ENCODE results near the gene C1QL2. TPM values are rescaled to one million over a fixed set of nuclear protein-coding genes. Genes with fewer than 3 reads are reported as not detected.

Gene C1QL2
- total RNA-seq, 1 experiment from 2014 or later: 0.81 TPM

DNA sequence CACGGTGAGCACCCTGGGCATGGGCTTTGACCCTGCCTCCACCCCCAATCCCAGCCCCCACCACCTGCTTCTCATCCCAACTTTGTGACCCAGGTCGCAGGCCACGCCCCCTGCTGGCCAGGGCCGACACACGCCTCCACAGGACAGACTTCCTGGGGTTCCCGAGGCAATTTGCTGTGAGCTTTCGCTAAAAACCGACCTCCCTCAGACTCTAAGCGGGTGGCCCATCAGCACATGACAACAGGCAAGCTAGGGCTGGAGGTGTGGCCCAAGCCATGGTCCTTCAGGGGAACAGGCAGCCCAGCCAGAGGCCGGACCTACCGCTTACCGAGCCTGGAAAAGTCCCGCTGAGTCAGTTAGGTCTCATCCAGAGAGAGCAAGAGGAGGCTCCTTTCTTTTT lies 31.9 kb downstream of the C1QL2 start:
- no peak overlapping the region for H2AK5ac ChIP-seq (ENCODE audit: insufficient read length, low read length)
- no peak overlapping the region for H3K27ac ChIP-seq (ENCODE audit: insufficient read length, low read depth, low read length)
- H2AFZ ChIP-seq (ENCODE audit: low read length): no peak overlapping the region
- H4K20me1 ChIP-seq (ENCODE audit: control insufficient read depth, insufficient read depth, insufficient read length): no peaks in the 10 kb centered on the region
- DNase-seq: peak; percentile 95
- no peaks in the 10 kb centered on the region for H3K79me2 ChIP-seq (ENCODE audit: insufficient read depth, low read length)
- WGBS (ENCODE audit: extremely low coverage, insufficient read length, low lambda C conversion rate): no CpG with 5 or more reads among the region's 13 CpGs
- TF ChIP-seq, protein P1, sequence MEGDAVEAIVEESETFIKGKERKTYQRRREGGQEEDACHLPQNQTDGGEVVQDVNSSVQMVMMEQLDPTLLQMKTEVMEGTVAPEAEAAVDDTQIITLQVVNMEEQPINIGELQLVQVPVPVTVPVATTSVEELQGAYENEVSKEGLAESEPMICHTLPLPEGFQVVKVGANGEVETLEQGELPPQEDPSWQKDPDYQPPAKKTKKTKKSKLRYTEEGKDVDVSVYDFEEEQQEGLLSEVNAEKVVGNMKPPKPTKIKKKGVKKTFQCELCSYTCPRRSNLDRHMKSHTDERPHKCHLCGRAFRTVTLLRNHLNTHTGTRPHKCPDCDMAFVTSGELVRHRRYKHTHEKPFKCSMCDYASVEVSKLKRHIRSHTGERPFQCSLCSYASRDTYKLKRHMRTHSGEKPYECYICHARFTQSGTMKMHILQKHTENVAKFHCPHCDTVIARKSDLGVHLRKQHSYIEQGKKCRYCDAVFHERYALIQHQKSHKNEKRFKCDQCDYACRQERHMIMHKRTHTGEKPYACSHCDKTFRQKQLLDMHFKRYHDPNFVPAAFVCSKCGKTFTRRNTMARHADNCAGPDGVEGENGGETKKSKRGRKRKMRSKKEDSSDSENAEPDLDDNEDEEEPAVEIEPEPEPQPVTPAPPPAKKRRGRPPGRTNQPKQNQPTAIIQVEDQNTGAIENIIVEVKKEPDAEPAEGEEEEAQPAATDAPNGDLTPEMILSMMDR (conservative IDR thresholded peaks at IDR 0.05): peak; percentile 81
- H2BK120ac ChIP-seq (ENCODE audit: low read depth, low read length, poor library complexity, severe bottlenecking): no peak overlapping the region
- no peaks in the 10 kb centered on the region for H3K9me3 ChIP-seq (ENCODE audit: control insufficient read depth, low read depth, low read length)
- peaks cover 38% of the 10 kb centered on the region for H3K27me3 Mint-ChIP-seq (ENCODE audit: low read depth)
- H3K4me1 ChIP-seq (ENCODE audit: insufficient read depth, low read length): peaks cover 2% of the 10 kb centered on the region; the same call in 1 of the 2 replicates
- H4K91ac ChIP-seq (ENCODE audit: insufficient read length, low read depth, low read length): no peak overlapping the region
- H3K27me3 ChIP-seq (ENCODE audit: insufficient read depth, low read length): no peaks in the 10 kb centered on the region
- no peak overlapping the region for H3K27ac Mint-ChIP-seq
- H4K5ac ChIP-seq (ENCODE audit: insufficient read length, low read depth, low read length): no peak overlapping the region
- no peak overlapping the region for H3K4me2 ChIP-seq (ENCODE audit: insufficient read depth, insufficient read length, low read length)
- peak overlapping the region; percentile 6 to 60; a peak in 1 of 5 replicates for H3K4me3 Mint-ChIP-seq
- H2BK15ac ChIP-seq (ENCODE audit: low read depth, low read length): no peak overlapping the region
- peaks cover 36 to 52% of the 10 kb centered on the region in 2 experiments for H3K4me1 Mint-ChIP-seq
- H2BK5ac ChIP-seq (ENCODE audit: insufficient read length, low read length): no peak overlapping the region
- H2BK12ac ChIP-seq (ENCODE audit: insufficient read length, low read depth, low read length): no peak overlapping the region
- H3K9ac ChIP-seq (ENCODE audit: extremely low read depth, insufficient read length, low read length): no peak overlapping the region
- no peak overlapping the region for H3K18ac ChIP-seq (ENCODE audit: insufficient read length, low read depth, low read length)
- H2BK20ac ChIP-seq (ENCODE audit: low read depth, low read length, poor library complexity, severe bottlenecking): no peak overlapping the region
- no peaks in the 10 kb centered on the region for H3K79me1 ChIP-seq (ENCODE audit: insufficient read depth, low read depth, low read length, poor library complexity, severe bottlenecking)
- no peak overlapping the region for H3K14ac ChIP-seq (ENCODE audit: insufficient read depth, low read length)
- H3K9me3 Mint-ChIP-seq: no peaks in the 10 kb centered on the region; a peak in 1 of 5 replicates
- no peak overlapping the region for H4K8ac ChIP-seq (replicated peaks; ENCODE audit: insufficient read length, low read depth, low read length)
- no peaks in the 10 kb centered on the region for H3K23me2 ChIP-seq (ENCODE audit: insufficient read length, low read depth, low read length, poor library complexity, severe bottlenecking)
- H3K56ac ChIP-seq (ENCODE audit: insufficient read length, low read depth, low read length): no peak overlapping the region
- H3T11ph ChIP-seq (ENCODE audit: low read length): no peak overlapping the region
- H3K36me3 Mint-ChIP-seq (ENCODE audit: insufficient read depth in 1 of 3, low read depth in 3 of 3): no peaks in the 10 kb centered on the region
- H3K23ac ChIP-seq (ENCODE audit: insufficient read length, low read depth, low read length): no peak overlapping the region
- H3K4ac ChIP-seq (ENCODE audit: low read depth, low read length): no peak overlapping the region
